Stimulated activated CD4-positive, alpha-beta T cell treated with anti-CD3 and anti-CD28 coated beads, TNF-alpha, amount 100 ng/mL, for 48 hours (primary cell): ENCODE results near the gene SPACA4.
A peak's percentile ranks its signal among the peaks of the same experiment; 100 is the strongest.
"Not testable (repeated sequence)": the region's sequence is repeated elsewhere in the genome, so short reads cannot be mapped to it uniquely, and the experiment has no call there.

Experiments
- DNase-seq, 3 donors: peaks; one replicate each; pipeline ENCODE4 v3.0.0-alpha.2; 2020; ENCODE audit warnings: low read depth in 3 of 3

SPACA4 gene, protein sequence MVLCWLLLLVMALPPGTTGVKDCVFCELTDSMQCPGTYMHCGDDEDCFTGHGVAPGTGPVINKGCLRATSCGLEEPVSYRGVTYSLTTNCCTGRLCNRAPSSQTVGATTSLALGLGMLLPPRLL

DNA sequence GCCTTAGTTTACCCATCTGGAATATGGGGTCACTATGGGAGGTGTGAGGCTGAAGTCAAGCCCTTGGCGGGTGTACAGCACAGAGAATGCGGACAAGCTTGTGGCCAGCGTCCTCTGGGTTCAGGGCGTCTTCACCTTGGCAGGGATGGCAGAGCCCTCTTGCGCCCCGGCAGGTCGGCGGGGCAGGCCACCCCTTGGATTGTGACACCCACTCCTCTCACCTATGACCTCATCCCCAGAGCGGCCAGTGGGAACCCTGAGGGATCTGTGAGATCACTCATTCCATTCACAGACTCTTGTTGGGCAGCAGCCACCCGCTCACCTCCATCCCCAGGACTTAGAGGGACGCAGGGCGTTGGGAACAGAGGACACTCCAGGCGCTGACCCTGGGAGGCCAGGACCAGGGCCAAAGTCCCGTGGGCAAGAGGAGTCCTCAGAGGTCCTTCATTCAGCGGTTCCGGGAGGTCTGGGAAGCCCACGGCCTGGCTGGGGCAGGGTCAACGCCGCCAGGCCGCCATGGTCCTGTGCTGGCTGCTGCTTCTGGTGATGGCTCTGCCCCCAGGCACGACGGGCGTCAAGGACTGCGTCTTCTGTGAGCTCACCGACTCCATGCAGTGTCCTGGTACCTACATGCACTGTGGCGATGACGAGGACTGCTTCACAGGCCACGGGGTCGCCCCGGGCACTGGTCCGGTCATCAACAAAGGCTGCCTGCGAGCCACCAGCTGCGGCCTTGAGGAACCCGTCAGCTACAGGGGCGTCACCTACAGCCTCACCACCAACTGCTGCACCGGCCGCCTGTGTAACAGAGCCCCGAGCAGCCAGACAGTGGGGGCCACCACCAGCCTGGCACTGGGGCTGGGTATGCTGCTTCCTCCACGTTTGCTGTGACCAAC, at the start of gene SPACA4:
Gene SPACA4, plus strand, starts transcription at position 280 of the 896 bp plus-strand sequence. Its CDS starts 237 bp downstream, at position 517.
- DNase-seq, result no peak

DNA sequence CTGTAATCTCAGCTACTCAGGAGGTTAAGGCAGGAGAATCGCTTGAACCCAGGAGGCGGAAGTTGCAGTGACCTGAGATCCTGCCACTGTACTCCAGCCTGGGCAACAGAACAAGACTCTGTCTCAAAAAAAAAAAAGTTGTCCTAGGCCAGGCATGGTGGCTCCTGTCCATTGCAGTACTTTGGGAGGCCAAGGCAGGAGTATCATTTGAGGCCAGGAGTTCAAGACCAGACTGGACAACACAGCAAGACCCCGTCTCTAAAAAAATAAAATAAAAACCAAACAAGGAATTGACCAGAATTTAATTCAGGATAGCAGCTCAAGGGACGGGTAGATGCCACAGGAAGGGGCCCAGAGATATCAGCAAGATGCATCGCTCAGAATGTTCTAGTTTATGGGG, 49.7 kb upstream of the SPACA4 start:
- DNase-seq, result no peak

DNA sequence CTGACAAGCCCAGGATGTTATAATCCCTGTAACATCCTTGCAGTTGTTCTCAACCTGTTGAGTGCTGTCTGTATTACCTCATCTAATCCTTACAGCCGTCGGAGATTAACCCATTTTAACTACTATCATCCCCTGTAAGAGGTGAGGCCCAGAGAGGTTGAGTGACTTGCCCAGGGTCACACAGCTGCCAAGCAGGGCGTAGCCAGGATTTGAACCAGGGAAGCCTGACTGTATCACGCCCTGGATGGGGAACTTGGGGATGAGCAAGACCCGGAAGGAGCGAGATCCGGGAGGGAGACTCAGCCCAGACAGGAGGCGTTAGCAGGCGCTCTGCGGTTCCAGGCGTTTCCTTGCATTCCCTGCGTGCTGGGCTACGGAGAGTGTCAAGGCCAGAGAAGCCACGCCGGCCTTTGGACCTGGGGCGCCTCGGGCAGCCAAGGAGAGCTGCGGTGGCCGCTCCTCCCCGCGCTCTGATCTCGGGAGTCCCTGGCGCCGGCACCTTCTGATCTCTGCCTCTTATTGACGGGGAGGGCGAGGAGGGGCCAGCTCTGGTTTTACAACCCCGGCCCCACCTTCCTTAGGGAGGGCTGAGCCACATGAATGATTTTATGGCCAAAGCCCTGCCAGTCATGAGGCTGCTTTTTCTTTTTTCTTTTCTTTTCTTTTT, 48.4 kb upstream of the SPACA4 start:
- no peak for DNase-seq

DNA sequence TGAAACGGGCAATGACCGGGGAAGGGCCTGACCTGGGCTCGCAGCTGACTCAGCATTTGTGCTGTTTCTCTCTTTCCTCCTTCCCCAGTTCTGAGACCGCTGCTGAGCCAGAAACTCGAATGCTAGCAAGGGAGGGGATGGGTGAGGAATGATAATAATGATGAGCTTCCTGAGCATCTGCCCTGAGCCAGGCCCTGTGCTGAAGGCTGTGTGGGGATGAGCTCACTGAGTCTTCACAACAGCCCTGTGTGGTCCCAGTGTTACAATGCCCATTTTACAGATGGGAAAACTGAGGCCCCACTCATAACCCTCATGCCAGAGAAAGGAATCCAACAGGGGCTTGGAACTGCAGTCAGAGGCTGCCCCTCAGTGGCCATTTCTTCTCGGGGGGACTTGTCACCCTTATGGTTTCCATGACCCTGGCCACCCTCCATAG, 46.4 kb upstream of the SPACA4 start:
- no peak for DNase-seq

DNA sequence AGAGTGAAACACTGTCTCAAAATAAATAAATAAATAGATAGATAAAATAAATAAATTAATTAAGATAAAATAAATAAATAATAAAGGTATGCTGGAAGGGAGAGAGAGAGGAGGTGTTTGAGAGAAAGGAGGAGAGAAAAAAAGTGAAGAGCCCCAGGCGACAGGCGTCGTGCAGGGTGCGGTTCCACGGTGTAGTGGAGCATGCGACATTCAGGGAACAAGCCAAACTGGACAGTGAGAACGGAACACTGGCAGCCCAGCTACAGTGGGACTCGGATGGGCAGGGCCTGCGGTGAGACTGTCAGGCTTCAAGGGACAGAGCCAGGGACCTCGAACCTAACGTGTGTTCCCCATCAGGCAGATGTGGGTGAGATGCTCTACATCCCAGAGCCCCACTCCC, 45.1 kb upstream of the SPACA4 start:
- no peak for DNase-seq

DNA sequence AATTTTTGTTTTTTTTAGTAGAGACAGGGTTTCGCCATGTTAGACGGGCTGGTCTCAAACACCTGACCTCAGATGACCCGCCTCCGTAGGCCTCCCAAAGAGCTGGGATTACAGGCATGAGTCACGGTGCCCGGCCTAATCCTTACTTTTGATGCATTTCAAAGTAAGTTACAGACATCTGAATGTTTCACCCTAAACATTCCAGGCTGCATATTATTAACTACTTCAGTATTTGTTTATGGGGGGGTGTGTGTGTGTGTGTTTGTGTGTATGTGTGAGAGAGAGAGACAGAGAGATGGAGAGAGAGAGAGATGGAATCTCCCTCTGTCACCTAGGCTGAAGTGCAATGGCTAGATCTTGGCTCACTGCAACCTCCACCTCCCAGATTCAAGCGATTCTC, 41.5 kb upstream of the SPACA4 start:
- DNase-seq, result no peak

DNA sequence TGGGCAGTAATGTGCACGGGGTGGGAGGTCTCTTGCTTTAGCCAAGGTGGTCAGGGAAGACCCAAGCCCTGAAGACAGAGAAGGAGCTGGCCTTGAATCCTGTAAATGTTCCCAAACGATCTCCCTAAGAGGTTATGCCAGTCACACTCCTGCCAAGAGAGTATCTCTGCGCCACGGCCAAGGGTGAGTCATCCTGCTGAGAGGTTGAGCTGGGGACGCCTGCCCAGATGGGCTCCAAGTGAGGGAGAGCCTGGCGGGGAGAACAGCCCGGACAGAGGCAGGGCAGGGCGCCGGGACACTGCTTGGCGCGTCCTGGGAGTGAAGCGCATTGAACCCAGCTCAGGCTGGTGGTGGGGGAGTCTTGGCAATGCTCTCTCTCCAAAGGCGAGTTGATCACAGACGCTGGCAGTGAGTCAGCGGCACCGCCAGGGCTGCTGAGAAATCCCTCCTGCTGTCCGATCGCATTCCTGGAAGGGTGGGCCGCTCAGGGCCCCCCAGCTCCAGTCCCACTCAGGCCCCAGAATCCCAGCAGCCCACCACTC, 38.1 kb upstream of the SPACA4 start:
- no peak for DNase-seq

DNA sequence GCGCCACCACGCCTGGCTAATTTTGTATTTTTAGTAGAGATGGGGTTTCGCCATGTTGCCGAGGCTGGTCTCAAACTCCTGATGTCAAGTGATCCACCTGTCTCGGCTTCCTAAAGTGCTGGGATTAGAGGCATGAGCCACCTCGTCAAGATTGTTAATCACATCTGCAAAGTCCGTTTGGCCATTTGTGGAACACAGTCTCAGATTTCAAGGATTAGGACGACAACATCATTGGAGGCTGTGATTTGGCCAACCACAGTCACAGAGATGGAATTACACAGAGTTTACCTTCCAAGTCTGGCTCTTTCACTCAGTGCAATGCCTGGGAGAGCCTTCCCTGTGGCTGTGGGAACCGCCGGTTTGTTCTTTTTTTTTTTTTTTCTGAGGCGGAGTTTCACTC, 36.7 kb upstream of the SPACA4 start:
- no peak for DNase-seq

DNA sequence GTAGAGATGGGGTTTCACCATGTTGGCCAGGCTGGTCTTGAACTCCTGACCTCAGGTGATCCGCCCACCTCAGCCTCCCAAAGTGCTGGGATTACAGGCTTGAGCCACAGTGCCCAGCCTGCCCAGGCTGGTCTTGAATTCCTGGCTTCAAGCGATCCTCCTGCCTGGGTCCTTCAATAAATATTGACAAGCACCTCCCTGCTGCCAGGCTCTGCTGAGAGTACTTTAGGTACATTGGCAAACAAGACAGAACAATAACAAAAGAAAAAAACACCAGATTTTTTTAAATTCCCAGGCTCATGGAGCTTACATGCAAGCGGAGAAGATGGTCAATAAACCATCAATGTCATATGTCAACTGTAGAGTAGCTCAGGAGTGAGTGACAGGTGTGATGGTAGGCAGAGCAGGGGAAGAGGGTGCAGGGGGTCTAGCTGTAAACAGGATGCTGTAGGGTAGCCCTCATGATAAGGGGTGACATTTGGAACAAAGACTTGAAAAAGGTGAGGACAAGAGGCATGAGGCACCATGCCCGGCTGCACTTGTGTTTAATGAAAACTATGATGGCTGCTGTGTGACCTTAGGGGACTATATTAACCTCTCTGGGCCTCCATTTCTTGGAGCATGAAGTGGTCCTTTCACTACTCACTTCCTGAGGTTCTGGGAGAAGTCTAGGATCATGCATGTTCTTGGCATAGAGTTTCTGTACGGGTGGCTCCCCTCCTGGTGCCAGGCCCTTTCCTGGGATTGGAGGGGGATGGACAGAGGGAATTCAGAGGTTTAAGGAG, 35.0 kb upstream of the SPACA4 start:
- no peak for DNase-seq

DNA sequence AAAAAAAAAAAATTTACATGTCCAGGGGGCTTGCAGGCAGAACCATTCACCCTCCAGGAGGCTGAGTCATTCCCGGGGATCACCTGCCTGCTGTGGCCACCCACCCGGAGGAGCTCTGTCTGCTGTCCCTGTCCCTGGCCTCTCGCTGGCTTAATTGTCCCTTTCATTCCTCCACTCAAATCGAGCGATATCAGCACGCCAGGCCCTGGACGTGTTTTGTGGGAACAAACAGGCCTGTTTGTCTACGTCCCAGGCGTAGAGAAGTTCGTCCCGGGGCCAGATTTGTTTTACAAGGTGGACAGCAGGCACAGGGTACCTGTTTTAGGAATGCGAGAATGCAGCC, 33.4 kb upstream of the SPACA4 start:
- DNase-seq, result no peak

DNA sequence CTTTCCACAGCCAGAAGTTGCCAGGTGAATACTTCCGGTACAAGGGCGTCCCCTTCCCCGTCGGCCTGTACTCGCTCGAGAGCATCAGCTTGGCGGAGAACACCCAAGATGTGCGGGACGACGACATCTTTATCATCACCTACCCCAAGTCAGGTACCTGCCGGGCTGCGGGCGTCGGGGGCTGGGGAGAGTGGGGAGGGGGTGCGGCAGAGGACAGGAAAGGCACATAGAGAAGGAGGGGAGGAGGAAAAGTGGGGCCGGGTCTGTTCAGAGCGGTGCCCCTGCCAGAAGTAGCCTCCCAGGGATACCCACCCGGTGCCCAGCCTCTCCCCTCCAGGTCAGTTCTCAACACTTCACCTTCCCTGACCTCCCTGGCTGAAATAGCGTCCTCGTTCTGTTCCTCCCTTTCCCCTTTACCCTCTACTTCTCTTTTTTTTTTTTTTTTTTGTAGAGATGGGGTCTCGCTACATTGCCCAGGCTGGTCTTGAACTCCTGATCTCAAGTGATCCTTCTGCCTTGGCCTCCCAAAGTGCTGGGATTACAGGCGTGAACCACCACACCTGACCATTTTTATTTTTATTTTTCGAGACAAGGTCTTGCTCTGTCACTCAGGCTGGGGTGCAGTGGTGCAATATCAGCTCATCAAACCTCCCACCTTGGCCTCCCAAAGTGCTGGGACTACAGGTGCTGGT, 30.5 kb upstream of the SPACA4 start:
- no peak for DNase-seq

DNA sequence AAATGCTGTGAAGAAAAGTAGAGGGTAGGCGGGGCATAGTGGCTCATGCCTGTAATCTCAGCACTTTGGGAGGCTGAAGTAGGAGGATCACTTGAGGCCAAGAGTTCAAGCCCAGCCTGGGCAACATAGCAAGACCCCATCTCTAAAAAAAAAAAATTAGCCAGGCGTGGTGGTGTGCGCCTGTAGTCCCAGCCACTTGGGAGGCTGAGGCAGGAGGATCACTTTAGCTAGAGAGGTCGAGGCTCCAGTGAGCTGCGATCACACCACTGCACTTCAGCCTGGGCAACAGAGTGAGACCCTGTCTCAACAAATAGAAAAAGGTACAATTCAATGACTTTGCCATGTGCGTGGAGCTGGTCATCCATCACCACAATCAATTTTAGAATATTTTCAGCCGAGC, 28.6 kb upstream of the SPACA4 start:
- DNase-seq, result not testable (repeated sequence)

DNA sequence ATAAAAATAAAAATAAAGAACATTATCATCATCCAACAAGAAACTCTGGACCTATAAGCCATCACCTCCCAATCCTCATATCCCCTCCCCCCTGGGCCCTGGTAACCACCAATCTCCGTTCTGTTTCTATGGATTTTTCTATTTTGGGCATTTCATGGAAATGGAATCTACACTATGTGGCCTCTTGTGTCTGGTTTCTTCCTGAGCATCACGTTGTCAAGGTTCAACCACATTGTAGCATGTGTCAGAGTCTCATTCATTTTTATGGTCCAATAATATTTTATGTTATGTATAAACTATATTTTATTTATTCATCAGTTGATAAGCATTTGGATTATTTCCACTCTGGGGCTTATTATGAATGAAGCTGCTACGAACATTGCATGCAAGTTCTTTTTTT, 27.7 kb upstream of the SPACA4 start:
- no peak for DNase-seq

DNA sequence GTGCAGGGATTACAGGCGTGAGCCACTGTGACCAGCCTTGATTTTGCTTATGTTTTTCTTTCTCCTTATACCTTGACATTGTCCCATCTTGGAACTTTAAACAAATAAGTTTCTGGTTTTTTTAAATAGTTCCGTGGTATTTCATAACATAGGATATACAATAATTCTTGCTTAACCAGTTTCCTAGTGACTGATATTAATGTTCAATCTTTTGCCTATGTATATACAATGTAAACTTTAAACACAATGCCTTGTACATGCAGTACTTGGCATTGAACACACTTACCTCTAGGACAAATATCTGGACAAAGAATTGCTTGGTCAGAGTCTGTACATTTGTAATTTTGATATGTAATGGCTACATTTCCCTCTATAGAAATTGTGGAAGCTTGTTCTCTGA, 24.4 kb upstream of the SPACA4 start:
- no peak for DNase-seq

DNA sequence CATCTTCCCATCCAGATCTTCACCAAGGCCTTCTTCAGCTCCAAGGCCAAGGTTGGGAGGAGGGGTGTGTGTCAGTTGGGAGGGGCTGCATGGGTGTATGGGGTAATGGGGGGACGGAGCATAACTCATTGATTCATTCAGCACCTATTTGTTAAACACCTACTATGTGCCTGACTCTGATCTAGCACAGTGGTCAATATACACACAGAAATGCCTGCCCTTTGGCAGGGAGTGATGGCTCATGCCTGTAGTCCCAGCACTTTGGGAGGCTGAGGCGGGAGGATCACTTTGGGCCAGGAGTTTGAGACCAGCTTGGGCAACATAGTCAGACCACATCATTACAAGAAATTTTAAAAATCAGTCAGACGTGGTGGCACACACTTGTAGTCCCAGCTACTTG, 19.2 kb upstream of the SPACA4 start:
- no peak for DNase-seq

DNA sequence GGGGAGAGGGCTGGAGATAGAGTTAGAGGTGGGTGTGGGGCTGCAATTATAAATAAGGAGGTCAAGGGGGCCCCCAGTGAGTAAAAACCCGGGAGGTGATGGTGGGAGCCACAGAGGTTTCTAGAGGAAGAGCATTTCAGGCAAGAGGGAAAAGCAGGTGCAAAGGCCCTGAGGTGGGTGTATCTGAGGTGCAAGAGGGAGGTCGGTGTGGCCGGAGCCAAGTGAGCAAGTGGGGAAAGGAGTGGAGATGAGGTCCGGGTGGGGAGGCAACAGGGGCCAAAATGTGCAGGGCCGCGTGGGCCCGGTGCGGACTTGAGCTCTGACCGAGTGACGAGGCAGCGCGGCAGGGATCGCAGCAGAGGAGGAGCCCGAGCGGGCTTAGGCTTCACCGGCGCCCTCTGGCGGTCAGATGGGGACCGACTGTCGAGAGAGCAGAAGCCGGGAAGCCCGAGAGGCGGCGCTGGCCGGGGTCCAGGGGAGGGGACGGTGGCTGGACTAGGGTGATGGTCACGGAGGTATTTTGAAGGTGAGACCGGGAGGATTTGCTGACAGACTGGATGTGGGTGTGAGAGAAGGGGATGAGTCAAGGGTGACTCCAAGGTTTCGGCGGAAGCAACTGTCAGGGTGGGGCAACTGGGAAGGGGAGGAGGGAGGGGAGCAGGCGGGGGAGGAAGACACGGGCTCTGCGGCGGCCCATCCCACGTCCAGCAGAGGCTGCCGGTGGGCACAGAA, 17.7 kb upstream of the SPACA4 start:
- DNase-seq, result peak; percentile 77 to 84 (median 82)

DNA sequence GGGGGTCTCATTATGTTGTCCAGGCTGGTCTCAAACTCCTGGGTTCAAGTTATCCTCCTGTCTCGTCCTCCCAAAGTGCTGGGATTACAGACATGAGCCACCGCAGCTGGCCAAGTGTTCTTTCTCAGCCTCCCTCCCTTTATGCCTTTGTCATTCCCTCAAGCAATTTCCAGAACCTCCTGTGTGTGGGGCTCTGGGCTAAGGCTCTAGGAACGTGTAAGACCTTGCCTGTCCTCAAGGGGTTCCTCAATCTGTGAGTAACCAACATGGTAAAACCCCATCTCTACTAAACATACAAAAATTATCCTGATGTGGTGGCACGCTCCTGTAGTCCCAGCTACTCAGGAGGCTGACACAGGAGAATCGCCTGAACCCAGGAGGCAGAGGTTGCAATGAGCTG, 15.5 kb upstream of the SPACA4 start:
- DNase-seq, result no peak

DNA sequence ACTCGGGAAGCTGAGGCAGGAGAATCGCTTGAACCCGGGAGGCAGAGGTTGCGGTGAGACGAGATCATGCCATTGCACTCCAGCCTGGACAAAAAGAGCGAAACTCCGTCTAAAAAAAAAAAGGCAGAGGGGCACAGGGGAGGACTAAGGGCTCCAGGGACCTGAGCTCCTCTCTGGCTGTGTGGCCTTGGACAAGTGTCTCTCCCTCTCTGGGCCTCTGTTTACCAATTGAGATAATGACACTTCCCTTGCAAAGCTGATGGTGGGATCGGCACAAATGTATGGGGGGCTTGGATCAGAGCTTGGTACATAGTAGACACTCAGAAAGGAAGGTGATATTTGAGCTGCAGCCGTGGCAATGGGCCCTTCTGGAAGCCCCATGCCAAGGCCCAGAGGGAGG, 11.4 kb upstream of the SPACA4 start:
- no peak for DNase-seq

DNA sequence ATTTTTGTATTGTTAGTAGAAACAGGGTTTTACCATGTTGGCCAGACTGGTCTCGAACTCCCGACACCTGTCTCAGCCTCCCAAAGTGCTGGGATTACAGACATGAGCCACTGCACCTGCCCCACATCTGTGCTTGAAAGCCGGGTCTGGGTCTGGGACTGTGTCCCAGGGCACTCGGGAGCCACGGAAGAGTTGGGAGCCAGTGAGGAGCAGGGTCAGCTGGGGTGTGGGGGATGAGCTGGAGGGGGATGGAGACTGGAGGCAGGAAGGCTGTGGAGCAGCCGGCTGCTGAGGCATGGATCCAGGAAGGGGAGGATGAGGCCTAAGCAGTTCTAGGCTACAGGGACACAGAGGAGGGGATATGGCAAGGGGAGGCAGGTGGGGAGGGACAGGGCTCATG, 10.7 kb upstream of the SPACA4 start:
- DNase-seq, result no peak

DNA sequence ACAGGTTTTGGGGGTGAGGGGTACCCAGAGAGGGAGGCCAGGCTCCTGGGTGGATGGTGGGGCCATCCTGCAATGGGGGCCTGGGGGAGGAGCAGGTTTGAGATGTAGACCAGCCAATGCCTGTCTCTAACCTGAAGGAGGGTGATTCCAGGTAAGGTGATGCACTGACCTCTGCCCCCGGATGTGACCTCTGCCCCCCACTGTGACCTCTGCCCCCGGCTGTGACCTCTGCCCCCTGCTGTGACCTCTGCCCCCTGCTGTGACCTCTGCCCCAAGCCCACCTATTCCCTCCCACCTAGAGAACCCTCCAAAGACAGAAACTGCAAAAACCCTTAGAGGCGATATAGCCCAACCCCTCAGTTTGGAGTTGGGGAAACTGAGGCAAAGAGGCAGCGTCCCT, 10.3 kb upstream of the SPACA4 start:
- DNase-seq, result no peak
